ENCODE results near the gene HNMT.
A peak's percentile ranks its signal among the peaks of the same experiment; 100 is the strongest.

Gene HNMT

GRCh38 chr2:137947728-137948336 lies 16.4 kb upstream of the HNMT start:
- no peak overlapping the region for H3K27ac ChIP-seq (ENCODE audit: extremely low read depth, low read depth, low read length)
- POLR2A ChIA-PET, result no interaction called here
- CTCF ChIA-PET, result interaction anchor here (0.5 to 3.5 kb wide), 16 partner anchors 9 to 879 kb away, joined by 3 to 20 read pairs (median 4); no protein-coding TSS in a partner anchor
- no peaks in the 10 kb centered on the region for H3K36me3 ChIP-seq (ENCODE audit: control insufficient read depth in 2 of 2, insufficient read depth in 1 of 2, low read length in 2 of 2)
- no peaks in the 10 kb centered on the region for H3K9me3 ChIP-seq (ENCODE audit: control insufficient read depth, insufficient read depth, low read depth, low read length)
- TF ChIP-seq, protein P1, sequence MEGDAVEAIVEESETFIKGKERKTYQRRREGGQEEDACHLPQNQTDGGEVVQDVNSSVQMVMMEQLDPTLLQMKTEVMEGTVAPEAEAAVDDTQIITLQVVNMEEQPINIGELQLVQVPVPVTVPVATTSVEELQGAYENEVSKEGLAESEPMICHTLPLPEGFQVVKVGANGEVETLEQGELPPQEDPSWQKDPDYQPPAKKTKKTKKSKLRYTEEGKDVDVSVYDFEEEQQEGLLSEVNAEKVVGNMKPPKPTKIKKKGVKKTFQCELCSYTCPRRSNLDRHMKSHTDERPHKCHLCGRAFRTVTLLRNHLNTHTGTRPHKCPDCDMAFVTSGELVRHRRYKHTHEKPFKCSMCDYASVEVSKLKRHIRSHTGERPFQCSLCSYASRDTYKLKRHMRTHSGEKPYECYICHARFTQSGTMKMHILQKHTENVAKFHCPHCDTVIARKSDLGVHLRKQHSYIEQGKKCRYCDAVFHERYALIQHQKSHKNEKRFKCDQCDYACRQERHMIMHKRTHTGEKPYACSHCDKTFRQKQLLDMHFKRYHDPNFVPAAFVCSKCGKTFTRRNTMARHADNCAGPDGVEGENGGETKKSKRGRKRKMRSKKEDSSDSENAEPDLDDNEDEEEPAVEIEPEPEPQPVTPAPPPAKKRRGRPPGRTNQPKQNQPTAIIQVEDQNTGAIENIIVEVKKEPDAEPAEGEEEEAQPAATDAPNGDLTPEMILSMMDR (tag by site-specific recombination; IDR thresholded peaks at IDR 0.05), result peak; percentile 33; the same call in 1 of the 2 replicates
- TF ChIP-seq, protein P2, sequence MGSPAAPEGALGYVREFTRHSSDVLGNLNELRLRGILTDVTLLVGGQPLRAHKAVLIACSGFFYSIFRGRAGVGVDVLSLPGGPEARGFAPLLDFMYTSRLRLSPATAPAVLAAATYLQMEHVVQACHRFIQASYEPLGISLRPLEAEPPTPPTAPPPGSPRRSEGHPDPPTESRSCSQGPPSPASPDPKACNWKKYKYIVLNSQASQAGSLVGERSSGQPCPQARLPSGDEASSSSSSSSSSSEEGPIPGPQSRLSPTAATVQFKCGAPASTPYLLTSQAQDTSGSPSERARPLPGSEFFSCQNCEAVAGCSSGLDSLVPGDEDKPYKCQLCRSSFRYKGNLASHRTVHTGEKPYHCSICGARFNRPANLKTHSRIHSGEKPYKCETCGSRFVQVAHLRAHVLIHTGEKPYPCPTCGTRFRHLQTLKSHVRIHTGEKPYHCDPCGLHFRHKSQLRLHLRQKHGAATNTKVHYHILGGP (tag by site-specific recombination; IDR thresholded peaks at IDR 0.05), result no peak
- peak; percentile 55 for TF ChIP-seq ZNF654 (tag by site-specific recombination; IDR thresholded peaks at IDR 0.05; ENCODE audit: low read depth)
- no peaks in the 10 kb centered on the region for H3K4me1 ChIP-seq (ENCODE audit: control insufficient read depth, insufficient read depth, low read length)
- H3K4me3 ChIP-seq (ENCODE audit: low read depth, low read length), result no peak overlapping the region

GRCh38 chr2:137948894-137949293 lies 15.4 kb upstream of the HNMT start:
- Histone ChIP-seq H3K27ac (ENCODE audit: extremely low read depth, low read depth, low read length) (no peak overlapping the region), H3K4me3 (ENCODE audit: low read depth, low read length) (no peak overlapping the region), H3K36me3 (ENCODE audit: control insufficient read depth in 2 of 2, insufficient read depth in 1 of 2, low read length in 2 of 2) (no peaks in the 10 kb centered on the region), H3K9me3 (ENCODE audit: control insufficient read depth, insufficient read depth, low read depth, low read length) (no peaks in the 10 kb centered on the region), H3K4me1 (ENCODE audit: control insufficient read depth, insufficient read depth, low read length) (no peaks in the 10 kb centered on the region)
- ChIA-PET CTCF (interaction anchor here (1.0 to 3.5 kb wide), 6 partner anchors 8 to 878 kb away, joined by 4 to 20 read pairs (median 10); no protein-coding TSS in a partner anchor), POLR2A (interaction anchor here (0.8 kb wide), 1 partner anchor 15 kb away, joined by 3 read pairs; the partner anchor contains the start of gene HNMT)
- TF ChIP-seq ZNF138 (tag by site-specific recombination; IDR thresholded peaks at IDR 0.05; ENCODE audit: borderline replicate concordance) (no peak), ZBTB7A (tag by site-specific recombination; IDR thresholded peaks at IDR 0.05; ENCODE audit: low read depth) (no peak), ZNF184 (tag by site-specific recombination; IDR thresholded peaks at IDR 0.05) (no peak), ZNF140 (tag by site-specific recombination; IDR thresholded peaks at IDR 0.05) (no peak), ZSCAN18 (tag by site-specific recombination; IDR thresholded peaks at IDR 0.05) (no peak)

- Histone ChIP-seq H3K27ac (ENCODE audit: extremely low read depth, low read depth, low read length) (no peak overlapping the region), H3K36me3 (ENCODE audit: control insufficient read depth in 2 of 2, insufficient read depth in 1 of 2, low read length in 2 of 2) (no peaks in the 10 kb centered on the region), H3K4me3 (ENCODE audit: low read depth, low read length) (no peak overlapping the region), H3K4me1 (ENCODE audit: control insufficient read depth, insufficient read depth, low read length) (no peaks in the 10 kb centered on the region), H3K9me3 (ENCODE audit: control insufficient read depth, insufficient read depth, low read depth, low read length) (no peaks in the 10 kb centered on the region)
- TF ChIP-seq ZNF274 (IDR thresholded peaks at IDR 0.05; ENCODE audit: low read length) (no peak), ZNF274 (tag by site-specific recombination; IDR thresholded peaks at IDR 0.05; ENCODE audit: borderline replicate concordance) (no peak), SCRT2 (tag by site-specific recombination; IDR thresholded peaks at IDR 0.05) (peak; percentile 27; the same call in 1 of the 2 replicates)
- ChIA-PET POLR2A (no interaction called here), CTCF (interaction anchor here (0.7 to 3.5 kb wide), 9 partner anchors 36 to 837 kb away, joined by 3 to 14 read pairs (median 4); no protein-coding TSS in a partner anchor)
Observed at GRCh38 chr2:137950238-137950637, 14.0 kb upstream of the HNMT start.

DNA sequence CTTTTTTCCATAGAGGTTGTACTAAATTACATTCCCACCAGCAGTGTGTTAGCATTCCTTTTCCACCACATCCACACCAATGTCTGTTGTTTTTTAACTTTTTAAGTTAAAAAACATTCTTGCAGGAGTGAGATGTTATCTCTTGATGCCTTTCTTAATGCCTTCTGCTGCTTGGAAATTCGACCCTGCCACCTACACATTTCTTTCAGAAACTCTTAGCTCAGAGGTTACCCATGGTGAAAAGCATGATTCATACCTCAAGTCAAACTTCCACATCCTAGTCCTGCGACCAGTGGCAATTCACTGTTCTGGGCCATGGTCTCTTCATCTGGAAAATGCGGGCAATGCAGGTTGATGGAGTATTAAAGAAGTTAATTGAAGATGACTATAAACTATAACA lies 12.7 kb upstream of the HNMT start:
- CTCF ChIA-PET, result no interaction called here
- POLR2A ChIA-PET, result no interaction called here
- no peaks in the 10 kb centered on the region for H3K9me3 ChIP-seq (ENCODE audit: control insufficient read depth, insufficient read depth, low read depth, low read length)
- H3K36me3 ChIP-seq (ENCODE audit: control insufficient read depth in 2 of 2, insufficient read depth in 1 of 2, low read length in 2 of 2), result no peaks in the 10 kb centered on the region
- H3K4me1 ChIP-seq (ENCODE audit: control insufficient read depth, insufficient read depth, low read length), result no peaks in the 10 kb centered on the region
- H3K27ac ChIP-seq (ENCODE audit: extremely low read depth, low read depth, low read length), result no peak overlapping the region
- H3K4me3 ChIP-seq (ENCODE audit: low read depth, low read length), result no peak overlapping the region
- TF ChIP-seq ZNF404 (tag by site-specific recombination; IDR thresholded peaks at IDR 0.05) (no peak), YY1 (tag by site-specific recombination; IDR thresholded peaks at IDR 0.05) (no peak), ZNF112 (tag by site-specific recombination; IDR thresholded peaks at IDR 0.05) (no peak), ZNF558 (tag by site-specific recombination; IDR thresholded peaks at IDR 0.05) (no peak), ZIC2 (tag by site-specific recombination; IDR thresholded peaks at IDR 0.05) (no peak), ZBTB48 (tag by site-specific recombination; IDR thresholded peaks at IDR 0.05) (no peak), ZNF433 (tag by site-specific recombination; IDR thresholded peaks at IDR 0.05; ENCODE audit: low read depth) (no peak), ZNF561 (tag by site-specific recombination; IDR thresholded peaks at IDR 0.05; ENCODE audit: borderline replicate concordance) (no peak)
- TF ChIP-seq, protein P3, sequence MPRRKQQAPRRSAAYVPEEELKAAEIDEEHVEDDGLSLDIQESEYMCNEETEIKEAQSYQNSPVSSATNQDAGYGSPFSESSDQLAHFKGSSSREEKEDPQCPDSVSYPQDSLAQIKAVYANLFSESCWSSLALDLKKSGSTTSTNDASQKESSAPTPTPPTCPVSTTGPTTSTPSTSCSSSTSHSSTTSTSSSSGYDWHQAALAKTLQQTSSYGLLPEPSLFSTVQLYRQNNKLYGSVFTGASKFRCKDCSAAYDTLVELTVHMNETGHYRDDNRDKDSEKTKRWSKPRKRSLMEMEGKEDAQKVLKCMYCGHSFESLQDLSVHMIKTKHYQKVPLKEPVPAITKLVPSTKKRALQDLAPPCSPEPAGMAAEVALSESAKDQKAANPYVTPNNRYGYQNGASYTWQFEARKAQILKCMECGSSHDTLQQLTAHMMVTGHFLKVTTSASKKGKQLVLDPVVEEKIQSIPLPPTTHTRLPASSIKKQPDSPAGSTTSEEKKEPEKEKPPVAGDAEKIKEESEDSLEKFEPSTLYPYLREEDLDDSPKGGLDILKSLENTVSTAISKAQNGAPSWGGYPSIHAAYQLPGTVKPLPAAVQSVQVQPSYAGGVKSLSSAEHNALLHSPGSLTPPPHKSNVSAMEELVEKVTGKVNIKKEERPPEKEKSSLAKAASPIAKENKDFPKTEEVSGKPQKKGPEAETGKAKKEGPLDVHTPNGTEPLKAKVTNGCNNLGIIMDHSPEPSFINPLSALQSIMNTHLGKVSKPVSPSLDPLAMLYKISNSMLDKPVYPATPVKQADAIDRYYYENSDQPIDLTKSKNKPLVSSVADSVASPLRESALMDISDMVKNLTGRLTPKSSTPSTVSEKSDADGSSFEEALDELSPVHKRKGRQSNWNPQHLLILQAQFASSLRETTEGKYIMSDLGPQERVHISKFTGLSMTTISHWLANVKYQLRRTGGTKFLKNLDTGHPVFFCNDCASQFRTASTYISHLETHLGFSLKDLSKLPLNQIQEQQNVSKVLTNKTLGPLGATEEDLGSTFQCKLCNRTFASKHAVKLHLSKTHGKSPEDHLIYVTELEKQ (tag by site-specific recombination; IDR thresholded peaks at IDR 0.05; ENCODE audit: borderline replicate concordance), result no peak
